Putamen (tissue), 1 donor: ENCODE data around the gene SERPINB4.

Source experiments
- DNase-seq: peaks from one replicate; pipeline ENCODE4 v3.0.0-alpha.2; 2016; ENCODE audit warnings: low spot score

The SERPINB4 gene

GRCh38 chr18:63627819-63628218 is 16.2 kb downstream of the SERPINB4 start:
- DNase-seq = no peak

GRCh38 chr18:63626431-63626830 is 17.6 kb downstream of the SERPINB4 start:
- no peak for DNase-seq

GRCh38 chr18:63624863-63625262 is 19.2 kb downstream of the SERPINB4 start:
- DNase-seq = no peak

GRCh38 chr18:63619661-63620060 is 24.4 kb downstream of the SERPINB4 start:
- no peak for DNase-seq

GRCh38 chr18:63617915-63618234 is 26.2 kb downstream of the SERPINB4 start:
- no peak for DNase-seq

GRCh38 chr18:63617049-63617914 is 26.8 kb downstream of the SERPINB4 start:
- no peak for DNase-seq

GRCh38 chr18:63613420-63613819 is 30.6 kb downstream of the SERPINB4 start:
- no peak for DNase-seq

GRCh38 chr18:63606526-63606925 is 37.5 kb downstream of the SERPINB4 start:
- DNase-seq = no peak

GRCh38 chr18:63604791-63605567 is 39.1 kb downstream of the SERPINB4 start:
- DNase-seq = no peak

- no peak for DNase-seq
Observed at GRCh38 chr18:63603772-63604171, 40.3 kb downstream of the SERPINB4 start.

- no peak for DNase-seq
Observed at GRCh38 chr18:63603355-63603754, 40.7 kb downstream of the SERPINB4 start.

GRCh38 chr18:63596964-63597363 is 47.1 kb downstream of the SERPINB4 start:
- DNase-seq = no peak

GRCh38 chr18:63592471-63592870 is 51.6 kb downstream of the SERPINB4 start:
- no peak for DNase-seq

- no peak for DNase-seq
Observed at GRCh38 chr18:63591725-63592124, 52.3 kb downstream of the SERPINB4 start.

GRCh38 chr18:63590966-63591695 is 52.9 kb downstream of the SERPINB4 start:
- DNase-seq = no peak

- DNase-seq = no peak
Observed at GRCh38 chr18:63590373-63590772, 53.7 kb downstream of the SERPINB4 start.

- no peak for DNase-seq
Observed at GRCh38 chr18:63588909-63589308, 55.1 kb downstream of the SERPINB4 start.
